ENCODE data around the gene NCS1. TPM values are rescaled to one million over a fixed set of nuclear protein-coding genes. Genes with fewer than 3 reads are reported as not detected.

The NCS1 gene
- total RNA-seq, 4 donors from 2014 or later: 11.6 to 32.5 (median 24.3) TPM

GRCh38 chr9:130165579-130165978, 6.6 kb upstream of the NCS1 start:
- no peaks in the 10 kb centered on the region for H3K36me3 ChIP-seq
- TF ChIP-seq CTCF (IDR thresholded peaks at IDR 0.05) (no peak), EP300 (IDR thresholded peaks at IDR 0.05) (no peak), POLR2A (IDR thresholded peaks at IDR 0.05) (no peak), POLR2AphosphoS5 (IDR thresholded peaks at IDR 0.05) (no peak)

DNA sequence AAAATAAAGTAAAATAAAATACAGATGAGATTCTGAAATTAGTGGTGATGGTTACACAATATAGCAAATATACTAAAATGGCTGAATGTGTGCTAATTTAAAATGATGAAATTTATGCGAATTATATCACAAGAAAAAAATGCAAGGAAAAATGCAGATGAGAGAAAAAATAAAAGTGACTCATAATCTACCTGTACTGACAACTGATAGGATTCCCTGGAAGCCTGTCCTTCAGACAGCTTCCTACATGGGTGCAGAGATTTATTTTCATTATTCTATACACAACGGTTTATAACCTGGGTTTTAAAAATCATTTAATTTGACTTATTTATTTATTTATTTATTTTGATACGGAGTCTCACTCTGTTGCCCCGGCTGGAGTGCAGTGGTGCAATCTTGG, 5.8 kb upstream of the NCS1 start:
- TF ChIP-seq POLR2A (IDR thresholded peaks at IDR 0.05) (no peak), EP300 (IDR thresholded peaks at IDR 0.05) (no peak), POLR2AphosphoS5 (IDR thresholded peaks at IDR 0.05) (no peak)
- Histone ChIP-seq H3K4me3 (no peak overlapping the region), H3K27ac (no peak overlapping the region), H3K4me1 (no peaks in the 10 kb centered on the region), H3K9me3 (no peaks in the 10 kb centered on the region), H3K36me3 (no peaks in the 10 kb centered on the region), H3K27me3 (no peaks in the 10 kb centered on the region)
- WGBS: 81% methylated on average over 4 of the region's 4 CpGs
- DNase-seq (ENCODE audit: low spot score in 2 of 2): no peak

More at GRCh38 chr9:130165579-130165978, 6.6 kb upstream of the NCS1 start:
- Histone ChIP-seq H3K4me1 (no peaks in the 10 kb centered on the region), H3K4me3 (no peak overlapping the region), H3K27me3 (no peaks in the 10 kb centered on the region), H3K9me3 (no peaks in the 10 kb centered on the region), H3K27ac (no peak overlapping the region)
- WGBS: 95% methylated on average over 1 of the region's 1 CpG
- DNase-seq (ENCODE audit: low spot score in 2 of 2): no peak

- TF ChIP-seq POLR2AphosphoS5 (IDR thresholded peaks at IDR 0.05) (no peak), POLR2A (IDR thresholded peaks at IDR 0.05) (no peak)
- Histone ChIP-seq H3K27ac (no peak overlapping the region), H3K9me3 (no peaks in the 10 kb centered on the region), H3K27me3 (no peaks in the 10 kb centered on the region), H3K4me3 (no peak overlapping the region), H3K36me3 (no peaks in the 10 kb centered on the region), H3K4me1 (peaks cover 10% of the 10 kb centered on the region)
- no peak for DNase-seq (ENCODE audit: low spot score in 2 of 2)
- WGBS: 82% methylated on average over 6 of the region's 6 CpGs
Observed at GRCh38 chr9:130167927-130168326, 4.3 kb upstream of the NCS1 start.

- DNase-seq (ENCODE audit: low spot score in 2 of 2): no peak
- TF ChIP-seq CTCF (IDR thresholded peaks at IDR 0.05): no peak
- no peak for TF ChIP-seq EP300 (IDR thresholded peaks at IDR 0.05)
- no peak for TF ChIP-seq POLR2AphosphoS5 (IDR thresholded peaks at IDR 0.05)
- no peak for TF ChIP-seq POLR2A (IDR thresholded peaks at IDR 0.05)
Observed at GRCh38 chr9:130171226-130172148, 717 bp upstream of the NCS1 start.

DNA sequence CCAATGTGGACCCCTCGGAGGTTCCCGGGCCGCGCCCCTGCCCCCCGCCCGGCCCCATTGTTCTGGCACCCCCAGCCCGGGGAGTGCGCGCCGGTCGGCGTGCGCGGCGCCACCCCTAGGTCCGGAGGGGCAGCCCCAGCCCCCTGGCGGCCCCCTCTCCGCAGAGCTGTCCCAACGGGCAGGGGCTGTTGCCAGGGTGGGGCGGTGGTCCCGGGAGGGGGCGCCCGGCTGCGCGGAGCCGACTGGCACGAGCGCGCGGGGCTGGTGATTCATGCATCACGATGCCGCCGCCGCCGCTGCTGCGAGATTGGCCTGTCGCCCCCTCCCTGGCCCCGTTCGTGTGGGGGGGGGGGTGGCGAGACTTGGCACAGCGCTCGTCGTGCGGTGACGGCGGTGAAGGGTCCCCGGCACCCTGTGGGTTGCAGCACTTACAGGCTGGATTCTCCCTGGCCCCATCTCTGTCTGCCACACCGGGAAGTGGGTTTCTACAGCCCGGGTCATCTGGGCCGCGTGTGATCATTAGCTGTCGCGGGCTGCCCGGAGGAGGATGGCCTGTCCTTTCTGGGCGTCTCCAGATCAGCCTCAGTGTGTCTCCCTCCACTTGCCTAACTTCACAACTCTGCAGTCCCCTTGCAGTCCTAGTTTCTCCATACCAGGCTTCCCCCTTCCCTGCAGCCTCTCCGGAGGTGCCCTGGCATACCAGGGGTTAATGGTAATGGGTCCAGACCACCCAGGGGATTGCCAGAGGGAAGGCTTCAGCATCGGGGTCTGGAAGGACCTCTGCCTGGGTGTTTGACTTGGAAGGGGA, 858 bp downstream of the NCS1 start:
- Histone ChIP-seq H3K4me3 (peak overlapping the region; percentile 69), H3K36me3 (peaks cover 9% of the 10 kb centered on the region), H3K4me1 (peaks cover 21% of the 10 kb centered on the region), H3K27me3 (no peaks in the 10 kb centered on the region), H3K9me3 (no peaks in the 10 kb centered on the region), H3K27ac (peak overlapping the region; percentile 75)
- no peak for DNase-seq (ENCODE audit: low spot score in 2 of 2)
- 19% methylated on average over 5 of the region's 57 CpGs for WGBS
- TF ChIP-seq POLR2A (IDR thresholded peaks at IDR 0.05) (no peak), CTCF (IDR thresholded peaks at IDR 0.05) (no peak), POLR2AphosphoS5 (IDR thresholded peaks at IDR 0.05) (no peak), EP300 (IDR thresholded peaks at IDR 0.05) (no peak)

More at GRCh38 chr9:130171226-130172148, 717 bp upstream of the NCS1 start:
- H3K27me3 ChIP-seq: no peaks in the 10 kb centered on the region
- H3K4me1 ChIP-seq: peaks cover 21% of the 10 kb centered on the region
- 55% methylated on average over 21 of the region's 45 CpGs for WGBS
- peak overlapping the region; percentile 69 for H3K4me3 ChIP-seq
- no peaks in the 10 kb centered on the region for H3K9me3 ChIP-seq
- peak overlapping the region; percentile 35 for H3K27ac ChIP-seq
- peaks cover 2% of the 10 kb centered on the region for H3K36me3 ChIP-seq

- peaks cover 9% of the 10 kb centered on the region for H3K36me3 ChIP-seq
- H3K27me3 ChIP-seq: no peaks in the 10 kb centered on the region
- no peak for DNase-seq (ENCODE audit: low spot score in 2 of 2)
- H3K27ac ChIP-seq: peak overlapping the region; percentile 75
- WGBS: 40% methylated on average over 1 of the region's 9 CpGs
- H3K4me1 ChIP-seq: peaks cover 21% of the 10 kb centered on the region
- H3K9me3 ChIP-seq: no peaks in the 10 kb centered on the region
- no peak for TF ChIP-seq POLR2A (IDR thresholded peaks at IDR 0.05)
- no peak for TF ChIP-seq CTCF (IDR thresholded peaks at IDR 0.05)
- TF ChIP-seq EP300 (IDR thresholded peaks at IDR 0.05): no peak
- no peak for TF ChIP-seq POLR2AphosphoS5 (IDR thresholded peaks at IDR 0.05)
- H3K4me3 ChIP-seq: peak overlapping the region; percentile 69
Observed at GRCh38 chr9:130173666-130173983, 1.4 kb downstream of the NCS1 start.
